ENCODE results near the gene CHSY1.

The CHSY1 gene

DNA sequence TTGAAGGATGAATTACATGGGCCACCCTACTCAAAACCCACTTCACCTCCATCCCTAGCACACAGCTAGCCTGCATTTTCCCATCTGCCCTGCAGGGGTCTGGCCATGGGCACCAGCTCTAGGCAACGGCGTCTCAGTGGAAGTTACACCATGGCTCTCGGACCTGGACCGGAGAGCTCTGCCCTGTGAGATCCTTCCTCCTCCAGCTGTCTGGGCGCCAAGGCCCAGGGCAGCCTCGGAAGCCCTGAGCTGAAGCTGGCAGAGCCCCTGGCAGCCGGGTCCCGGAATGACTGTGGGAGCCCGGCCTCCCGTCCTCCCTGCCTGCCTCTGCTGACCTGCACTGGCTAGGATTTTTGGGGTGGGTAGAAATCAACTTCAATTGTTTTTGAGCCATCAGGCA is 98.9 kb downstream of the CHSY1 start:
- no peak for DNase-seq (ENCODE audit: low read depth)

DNA sequence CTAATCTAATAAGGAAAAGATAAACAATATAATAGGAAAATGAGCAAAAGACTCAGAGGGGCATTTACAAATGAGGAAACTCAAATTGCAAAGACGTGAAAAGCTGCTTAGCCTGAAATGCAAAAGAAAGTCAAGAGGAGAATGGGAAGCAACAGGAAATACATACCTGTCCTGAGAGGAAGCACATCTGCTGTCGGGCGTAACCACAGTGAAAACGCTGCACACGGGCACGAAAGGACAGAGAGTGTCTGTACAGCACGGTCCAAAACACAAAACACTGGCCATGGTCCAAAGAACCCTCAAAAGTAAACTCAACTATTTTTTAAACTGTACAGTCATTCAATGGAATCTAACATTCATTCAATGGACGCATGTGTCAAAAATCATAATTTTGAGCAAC is 100.6 kb downstream of the CHSY1 start:
- DNase-seq (ENCODE audit: low read depth), result no peak

DNA sequence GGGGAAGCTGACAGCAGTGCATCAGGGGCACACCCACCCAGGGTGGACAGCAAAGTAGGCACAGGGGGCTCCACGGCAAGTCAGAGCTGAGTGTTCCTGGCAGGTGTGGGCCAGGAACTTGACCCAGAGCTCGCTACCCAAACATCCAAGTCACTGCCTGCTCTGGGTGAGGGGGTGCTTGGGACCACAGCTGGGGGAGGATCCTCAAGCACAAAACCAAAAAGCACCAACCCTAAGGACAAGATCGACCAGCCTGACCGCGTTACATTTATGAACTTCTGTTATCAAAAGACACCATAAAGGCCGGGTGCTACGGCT is 101.2 kb downstream of the CHSY1 start:
- no peak for DNase-seq (ENCODE audit: low read depth)

DNA sequence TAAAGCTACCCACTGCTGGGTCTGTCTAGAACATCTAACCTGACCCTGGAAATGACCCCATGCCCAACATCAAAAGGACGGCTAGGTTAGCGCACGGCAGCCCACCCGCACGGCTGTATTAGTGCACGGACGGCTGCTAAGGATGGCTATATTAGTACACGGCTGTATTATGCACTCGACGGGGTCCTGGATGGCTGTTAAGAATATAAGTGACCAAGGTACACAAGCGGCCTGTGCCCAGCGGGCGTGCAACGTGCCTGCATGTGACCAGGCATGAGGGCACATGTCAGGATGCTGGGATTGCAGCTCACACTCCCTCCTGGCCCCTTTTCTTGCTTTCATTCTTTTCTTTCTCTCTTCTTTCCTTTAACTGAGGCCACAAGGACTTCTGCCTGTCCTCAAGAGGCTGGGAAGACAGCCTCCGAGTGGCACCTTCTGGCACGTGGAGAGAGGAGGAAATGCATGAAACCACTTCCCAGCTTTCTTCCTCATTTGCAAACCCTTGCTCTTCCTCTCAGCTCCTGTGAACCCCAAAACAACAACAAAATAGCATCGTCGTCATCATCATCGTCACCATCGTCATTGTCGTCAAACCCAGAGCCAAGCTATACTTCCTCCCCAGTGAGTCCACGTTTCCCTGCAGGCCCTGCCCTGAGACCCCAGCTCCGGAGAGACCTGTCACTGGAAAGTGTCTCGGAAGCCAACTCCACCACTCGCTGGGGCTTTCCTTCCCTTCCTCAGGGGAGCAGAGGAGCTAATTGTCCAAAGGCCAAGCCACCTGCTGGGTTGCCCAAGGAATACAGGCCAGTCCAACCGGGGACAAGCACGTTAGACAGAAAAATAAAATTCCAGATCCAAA is 101.8 kb downstream of the CHSY1 start:
- DNase-seq (ENCODE audit: low read depth), result no peak

DNA sequence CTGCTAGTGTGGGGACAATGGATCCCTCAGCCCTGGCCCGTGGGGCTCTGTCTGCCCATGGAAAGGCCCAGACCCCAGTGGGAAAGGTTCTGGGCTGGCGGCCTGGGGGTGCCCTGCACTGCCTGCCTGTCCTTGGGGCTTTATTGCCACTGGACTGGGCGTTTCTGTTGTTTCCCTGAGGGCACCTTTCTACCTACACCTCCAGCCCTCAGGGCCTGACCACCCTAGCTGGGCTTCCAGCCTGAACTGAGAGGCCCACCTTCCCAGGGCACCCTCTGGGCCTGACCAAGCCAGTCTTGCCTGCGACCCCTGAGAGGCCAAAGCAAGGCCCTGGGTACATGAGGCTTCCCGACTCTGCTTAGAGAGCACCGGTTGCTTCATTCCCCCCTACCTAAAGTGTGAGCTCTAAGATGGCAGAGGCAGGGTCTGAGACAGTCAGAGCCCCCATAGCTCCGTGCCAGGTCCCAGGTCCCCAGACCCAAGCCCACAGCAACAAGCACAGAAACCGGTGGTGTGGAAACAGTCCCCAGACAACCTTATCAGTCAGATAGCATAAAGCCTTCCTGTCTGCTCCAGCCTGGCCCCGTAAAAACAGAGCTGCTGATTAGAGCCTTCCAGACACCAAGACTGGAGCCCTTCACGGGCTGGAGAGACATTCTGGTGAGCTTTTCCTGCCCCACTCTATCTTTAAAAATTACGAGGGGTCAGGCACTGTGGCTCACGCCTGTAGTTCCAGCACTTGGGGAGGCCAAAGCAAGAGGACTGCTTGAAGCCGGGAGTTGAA is 102.8 kb downstream of the CHSY1 start:
- no peak for DNase-seq (ENCODE audit: low read depth)

DNA sequence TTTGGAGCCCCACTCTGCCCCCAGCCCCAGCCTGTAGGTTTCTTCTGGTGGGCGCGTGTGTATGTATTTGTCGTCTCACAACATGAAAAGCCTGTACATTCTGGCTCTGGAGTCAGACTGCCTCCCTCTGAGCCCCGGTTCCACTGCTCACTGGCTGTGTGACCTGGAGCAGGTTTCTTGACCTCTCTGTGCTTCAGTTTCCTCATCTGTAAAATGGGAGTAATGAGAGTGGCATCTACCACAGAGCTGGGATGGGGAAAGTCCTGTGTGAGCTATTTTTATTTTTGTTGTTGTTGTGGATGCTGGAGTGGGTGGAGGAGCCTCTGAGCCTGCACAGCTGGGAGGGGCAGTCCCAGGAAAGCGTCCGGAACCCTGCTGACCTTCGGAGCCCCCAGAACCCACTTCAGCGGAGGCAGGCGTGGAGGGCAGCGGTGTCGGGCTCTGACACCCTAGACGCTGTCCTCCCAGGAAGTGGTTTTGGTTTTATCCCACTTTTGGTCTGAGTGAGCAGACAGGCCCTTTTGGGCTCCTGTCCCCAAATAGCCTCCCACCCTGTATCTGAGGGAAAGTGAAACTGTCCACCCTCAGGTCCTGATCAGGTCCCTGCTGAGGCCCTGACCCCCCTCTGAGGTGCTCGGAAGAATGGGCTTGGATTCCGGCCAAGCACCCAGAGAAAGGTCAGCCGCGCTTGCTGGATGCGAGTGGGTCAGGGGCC is 103.5 kb downstream of the CHSY1 start:
- no peak for DNase-seq (ENCODE audit: low read depth)

DNA sequence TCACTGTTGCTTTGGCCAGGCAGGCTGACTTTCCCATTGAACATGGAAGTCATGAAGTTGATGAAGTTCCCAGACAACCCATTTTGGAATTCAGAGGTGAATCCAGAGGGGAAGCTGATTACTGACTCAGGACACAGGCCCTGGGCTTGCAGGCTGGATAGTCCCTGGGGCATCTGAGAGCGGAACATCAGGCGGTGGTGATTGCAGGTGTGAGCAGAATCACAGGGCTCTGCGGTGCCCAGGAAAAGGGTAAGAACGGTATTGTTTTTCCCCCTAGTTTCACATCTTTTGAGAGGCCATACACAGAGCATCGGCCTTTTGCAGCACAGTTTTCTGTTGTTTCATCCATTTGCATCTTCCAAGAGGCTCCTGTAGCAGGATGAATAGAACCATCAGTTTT is 104.7 kb downstream of the CHSY1 start:
- no peak for DNase-seq (ENCODE audit: low read depth)

DNA sequence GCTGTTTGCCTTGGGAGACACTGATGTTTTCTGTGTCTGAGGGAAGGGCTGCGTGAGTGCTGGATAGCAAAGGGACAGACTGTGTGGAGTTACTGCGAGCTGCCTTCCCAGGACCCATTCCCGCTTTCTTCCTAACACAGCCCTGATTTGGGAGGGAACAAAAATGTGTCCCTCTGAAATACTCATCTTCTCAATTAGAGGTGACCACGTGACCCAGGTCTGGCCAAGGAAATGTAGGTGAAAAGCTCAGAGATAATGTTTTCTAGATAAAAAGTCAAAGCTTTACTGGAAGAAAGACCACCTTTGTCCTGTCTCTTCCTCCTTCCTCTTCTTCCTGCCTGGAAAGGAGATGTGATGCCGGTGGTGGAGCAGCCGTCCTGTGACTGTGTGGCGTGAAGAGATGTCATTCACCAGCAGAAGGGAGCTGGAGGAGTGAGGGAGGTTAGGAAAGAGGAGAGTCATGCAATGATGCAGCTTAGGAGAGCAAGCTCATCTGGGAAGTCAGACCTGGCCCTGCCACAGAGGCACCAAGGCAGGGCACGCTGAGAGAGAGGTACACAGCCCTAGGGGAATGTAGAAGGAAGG is 105.6 kb downstream of the CHSY1 start:
- DNase-seq (ENCODE audit: low read depth), result no peak

DNA sequence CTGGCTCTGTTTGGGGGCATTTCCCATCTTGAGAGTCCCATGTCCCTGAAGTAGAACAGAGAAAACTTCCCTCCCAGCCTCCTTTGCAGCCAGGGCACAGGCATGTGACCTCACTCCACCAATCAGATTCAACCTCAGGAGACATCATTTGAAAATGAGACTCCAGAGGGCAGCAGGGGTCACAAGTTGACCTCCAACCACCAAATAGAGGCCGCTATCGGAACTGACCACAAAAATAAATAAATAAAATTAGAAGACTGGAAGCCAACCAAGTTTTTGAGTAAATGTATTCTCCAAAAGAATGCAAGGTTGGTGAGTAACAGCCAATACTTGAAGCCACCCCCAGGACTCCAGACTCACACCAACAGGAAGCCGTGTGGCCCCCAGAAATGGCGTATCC is 106.5 kb downstream of the CHSY1 start:
- DNase-seq (ENCODE audit: low read depth), result no peak

DNA sequence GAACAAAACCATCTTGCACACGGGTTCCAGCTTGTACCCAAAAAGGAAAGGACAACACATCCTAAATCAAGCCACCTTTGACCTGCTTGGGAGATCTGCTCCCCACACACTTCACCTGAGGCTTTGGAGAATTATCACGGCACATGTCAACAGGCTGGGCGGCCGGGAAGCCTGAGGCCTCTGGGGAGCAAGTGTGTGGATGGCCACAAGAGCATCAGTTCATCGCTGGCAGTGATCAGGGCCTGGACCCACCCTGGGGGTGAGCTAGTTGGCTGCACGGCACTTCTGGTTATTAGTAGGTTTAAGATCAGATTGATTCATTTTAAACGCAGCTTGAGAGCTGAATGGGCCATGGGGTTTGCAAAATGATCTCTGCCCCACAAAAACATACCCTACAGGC is 108.5 kb downstream of the CHSY1 start:
- no peak for DNase-seq (ENCODE audit: low read depth)

DNA sequence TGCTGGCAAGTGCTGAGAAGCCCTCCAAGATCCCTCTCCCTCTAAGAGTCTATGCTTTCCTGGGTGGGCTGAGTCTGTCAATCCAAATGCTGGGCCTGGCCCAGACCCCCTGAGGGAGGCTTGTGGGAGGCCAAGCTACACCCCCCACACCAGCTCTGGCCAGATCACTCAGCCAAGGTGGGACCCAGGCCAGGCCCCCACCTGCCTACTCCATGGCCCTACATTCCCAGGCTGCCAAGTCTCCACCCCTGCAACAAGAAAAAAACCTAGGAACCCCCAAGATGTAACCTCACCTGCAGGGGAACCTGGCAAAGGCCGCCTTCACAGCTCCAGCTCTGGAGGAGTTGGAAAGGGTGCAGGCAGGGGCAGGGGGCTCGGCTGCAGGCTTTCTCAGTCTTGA is 109.1 kb downstream of the CHSY1 start:
- DNase-seq (ENCODE audit: low read depth), result no peak

DNA sequence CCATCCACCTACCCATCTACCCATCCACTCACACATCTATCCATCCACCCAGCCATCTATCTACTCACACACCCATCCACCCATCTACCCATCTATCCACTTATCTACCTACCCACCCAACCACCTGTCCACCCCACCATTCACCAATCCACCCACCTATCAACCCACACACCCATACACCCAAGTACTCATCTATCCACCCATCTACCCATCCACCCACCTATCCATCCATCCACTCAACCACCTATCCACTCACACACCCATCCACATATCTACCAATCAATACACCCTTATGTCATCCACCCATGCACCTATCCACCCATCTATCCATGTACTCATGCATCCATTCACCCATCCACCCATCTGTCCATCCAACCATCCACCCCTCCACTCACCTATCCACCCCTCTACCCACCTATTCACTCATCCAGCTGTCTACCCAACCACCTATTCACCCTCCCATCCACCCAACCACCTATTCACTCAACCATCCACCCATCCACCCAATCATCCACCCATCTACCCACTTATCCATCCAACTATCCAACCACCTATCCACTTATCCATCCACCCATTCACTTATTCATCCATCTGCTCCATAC is 109.8 kb downstream of the CHSY1 start:
- DNase-seq (ENCODE audit: low read depth), result no peak

DNA sequence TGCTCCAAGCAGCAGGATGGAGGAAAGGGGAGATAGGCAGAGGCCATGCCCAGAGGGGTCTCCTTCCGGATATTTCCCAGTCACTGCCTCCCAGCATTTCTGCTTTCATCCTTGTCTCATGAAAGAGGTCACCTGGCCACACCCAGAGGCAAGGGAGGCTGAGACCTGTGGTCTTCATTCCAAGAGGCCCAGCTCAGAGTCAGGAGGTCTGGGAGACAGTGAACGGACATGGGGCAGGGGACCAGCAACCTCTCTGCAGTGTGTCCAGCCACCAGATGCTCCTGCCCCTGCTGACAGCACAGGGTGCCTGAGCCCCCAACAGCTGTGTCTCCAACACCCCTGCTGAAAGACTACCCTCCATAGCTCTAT is 111.2 kb downstream of the CHSY1 start:
- DNase-seq (ENCODE audit: low read depth), result no peak

DNA sequence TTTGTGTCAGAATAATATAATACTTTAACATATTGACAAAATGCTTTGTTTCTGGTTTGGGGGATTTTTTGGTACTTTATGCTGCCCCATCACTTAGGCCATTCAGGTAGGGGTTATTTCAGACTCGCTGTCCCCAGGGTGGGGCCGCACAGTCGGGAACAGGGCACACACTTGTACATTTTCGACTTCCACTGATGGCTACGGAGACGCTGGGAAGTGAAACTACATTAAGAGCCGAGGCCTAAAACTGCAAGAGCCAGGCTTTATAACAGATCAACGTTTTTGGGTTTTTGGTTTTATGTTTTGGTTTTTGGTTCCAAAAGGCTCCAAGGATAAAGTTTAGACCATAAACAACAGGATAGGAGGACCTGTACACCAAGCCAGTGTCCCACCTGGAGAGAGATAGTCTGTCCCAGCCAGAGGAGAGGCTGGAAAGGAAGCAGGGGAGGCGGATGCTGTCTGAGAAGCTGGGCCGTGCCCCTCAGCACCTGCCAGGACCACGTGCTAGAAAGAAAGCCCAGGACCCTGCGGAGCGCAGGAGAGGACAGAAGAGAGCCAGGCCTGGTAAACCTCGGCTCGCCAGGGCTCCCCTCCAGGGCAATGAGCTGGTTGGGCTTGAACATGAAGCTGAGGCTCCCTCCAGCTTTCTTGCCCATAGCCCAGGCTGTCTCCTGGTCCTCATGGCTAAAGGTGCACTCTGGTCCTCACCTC is 111.7 kb downstream of the CHSY1 start:
- DNase-seq (ENCODE audit: low read depth), result no peak

DNA sequence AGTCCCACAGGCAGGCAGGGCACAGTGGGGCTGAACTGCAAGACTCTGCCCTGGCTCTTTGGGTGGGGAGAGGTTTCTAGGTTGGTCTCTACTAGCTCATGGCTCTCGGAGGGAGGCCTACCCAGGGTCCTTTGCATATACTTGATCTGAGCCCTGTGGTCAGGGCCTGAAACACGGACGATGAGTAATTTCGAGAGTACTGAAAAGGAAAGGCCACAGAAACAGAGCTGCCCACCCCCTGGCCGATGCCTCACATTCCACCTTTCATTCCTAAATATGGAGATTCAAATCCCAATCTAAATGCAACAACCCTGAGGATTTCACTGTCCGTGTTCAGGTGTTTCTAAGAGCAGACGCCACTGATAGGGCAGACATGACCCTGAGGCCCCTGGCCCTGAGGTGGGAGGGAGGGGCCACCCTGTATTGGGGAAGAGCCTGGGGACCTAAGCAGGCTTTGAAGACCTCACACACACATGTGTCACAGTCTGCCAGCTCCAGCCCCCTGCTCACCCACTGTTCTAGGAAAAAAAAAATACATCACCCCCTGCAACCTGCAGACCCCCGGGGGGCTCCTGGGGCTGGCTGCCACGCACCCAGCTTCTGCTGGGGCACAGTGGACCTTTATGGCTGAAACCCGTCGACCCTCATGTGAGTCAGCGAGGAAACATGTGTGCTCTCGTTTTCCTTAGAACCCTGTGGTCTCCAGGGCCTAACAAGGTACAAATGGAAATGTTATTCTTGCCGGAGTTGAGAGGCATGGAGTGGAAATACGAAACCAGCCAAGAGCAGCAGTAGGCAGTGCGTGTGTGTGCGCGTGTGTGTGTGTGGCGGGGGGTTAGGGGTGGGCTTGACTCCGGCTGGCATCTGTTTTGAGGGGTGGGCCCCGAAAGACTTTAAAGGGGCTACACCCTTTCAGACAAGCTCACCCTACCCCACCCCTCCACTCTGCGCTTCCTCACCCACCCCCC is 112.7 kb downstream of the CHSY1 start:
- DNase-seq (ENCODE audit: low read depth), result no peak

DNA sequence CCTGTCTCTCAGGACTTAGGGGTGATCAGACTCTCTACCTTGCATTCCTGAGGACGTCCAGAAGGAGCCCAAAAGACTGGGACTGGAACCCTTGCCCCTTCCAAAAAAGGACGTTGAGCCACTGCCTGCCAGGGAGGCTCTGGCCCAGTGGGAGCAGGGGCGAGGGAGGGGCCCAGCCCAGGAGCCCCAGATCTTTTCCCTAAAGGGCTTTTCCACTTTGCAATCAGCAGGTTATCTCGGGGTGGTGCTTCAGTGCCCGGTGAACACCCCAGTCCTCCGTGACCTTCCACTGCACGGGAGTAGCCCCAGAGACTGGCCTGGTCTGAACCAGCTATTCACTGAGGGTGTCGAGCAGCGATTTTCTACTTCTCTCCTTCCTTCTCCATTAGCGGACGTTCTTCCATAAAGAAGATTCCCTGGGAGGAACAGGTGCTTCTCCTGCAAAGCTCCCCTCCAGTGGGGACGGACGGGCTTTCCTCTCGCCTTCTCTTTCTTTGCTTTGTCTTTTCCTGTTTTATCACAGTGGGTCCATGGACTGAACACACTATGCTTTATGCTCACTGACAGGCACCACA is 113.7 kb downstream of the CHSY1 start:
- no peak for DNase-seq (ENCODE audit: low read depth)

DNA sequence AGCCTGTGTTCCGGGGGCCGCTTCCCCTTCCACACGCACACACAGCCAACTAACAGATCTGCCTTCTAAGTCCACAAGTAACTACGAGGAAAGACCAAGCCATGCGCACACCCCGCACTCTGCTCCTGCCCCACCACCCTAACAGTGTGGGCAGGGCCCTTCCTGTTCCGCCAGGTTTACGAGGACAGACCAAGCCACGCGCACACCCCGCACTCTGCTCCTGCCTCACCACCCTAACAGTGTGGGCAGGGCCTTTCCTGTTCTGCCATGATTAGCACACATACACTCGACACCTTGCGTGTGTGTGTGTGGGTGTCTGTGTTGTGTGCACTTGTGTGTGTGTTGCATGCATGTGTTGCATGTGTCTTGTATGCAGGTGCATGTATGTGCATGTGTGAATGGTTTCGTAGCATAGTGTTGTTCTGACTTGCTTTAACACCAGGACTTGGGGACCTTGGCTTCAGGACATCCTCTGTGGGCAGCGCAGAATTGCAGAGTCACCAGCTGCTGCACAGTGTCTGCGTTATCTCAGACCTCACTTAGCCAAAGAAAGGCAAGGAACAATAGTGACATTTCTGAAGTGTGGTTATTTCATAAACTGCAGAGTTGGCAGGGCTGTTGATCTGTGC is 114.4 kb downstream of the CHSY1 start:
- DNase-seq (ENCODE audit: low read depth), result no peak

DNA sequence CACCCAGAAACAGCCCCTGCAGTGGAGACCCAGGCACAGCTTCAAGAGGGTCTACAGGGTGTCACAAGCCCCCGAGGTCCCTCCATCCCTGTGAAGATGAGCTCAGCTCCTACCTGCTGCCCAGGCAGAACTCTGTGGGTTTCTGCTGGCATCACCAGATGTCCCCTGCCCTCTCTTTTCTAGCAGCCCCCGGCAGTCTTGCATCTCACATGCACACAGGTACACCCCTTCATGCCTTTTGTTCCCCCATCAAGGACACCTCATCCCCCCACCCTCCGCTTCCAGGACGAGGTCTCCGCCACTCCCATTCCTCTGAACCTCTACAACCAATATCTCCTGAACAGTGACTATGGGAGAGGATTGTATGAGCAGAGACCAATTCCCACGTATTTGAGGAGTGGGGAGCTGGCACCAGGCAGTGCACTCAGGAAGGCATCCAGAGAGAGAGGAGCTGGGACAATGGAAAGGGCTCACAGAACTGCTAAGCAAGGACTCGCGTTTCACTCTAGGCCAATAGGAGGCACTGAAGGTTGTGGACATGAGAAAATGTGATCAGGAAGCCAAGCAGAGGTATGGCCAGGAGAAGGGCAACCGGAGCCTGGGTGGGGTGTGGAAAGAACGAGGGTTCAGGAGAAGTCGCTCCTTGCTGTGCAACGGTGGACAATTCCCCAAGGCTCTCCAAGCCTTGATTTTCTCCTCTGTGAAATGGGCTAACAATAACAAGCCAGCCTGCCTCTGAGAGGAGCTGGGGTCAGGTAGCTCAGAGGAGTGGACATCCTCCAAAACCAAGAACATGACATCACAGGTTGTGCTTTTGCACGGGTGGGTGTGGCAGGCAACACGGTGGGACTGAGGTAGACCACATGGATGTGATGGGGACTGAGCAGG is 115.2 kb downstream of the CHSY1 start:
- DNase-seq (ENCODE audit: low read depth), result no peak
